ENCODE data around the gene FAM131A.

The FAM131A gene

DNA sequence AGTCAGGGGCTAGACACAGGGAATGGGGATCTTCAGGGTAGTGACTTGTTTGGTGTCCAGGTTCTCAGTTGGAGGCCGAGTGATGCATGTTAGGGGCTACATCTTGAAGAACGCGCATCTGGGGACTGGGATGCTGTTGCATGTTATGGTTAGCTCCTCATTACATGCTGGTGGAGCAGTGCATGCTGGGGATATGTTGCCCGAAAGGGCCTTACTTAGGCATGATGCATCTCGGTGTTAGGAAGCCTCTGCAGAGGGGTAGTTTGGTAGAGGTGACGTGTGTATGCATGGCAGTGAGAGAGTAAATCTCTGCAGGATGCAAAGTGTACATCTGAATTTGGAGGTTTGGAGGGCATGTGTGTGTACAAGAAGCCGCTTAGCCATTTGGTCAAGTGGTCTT, 20.6 kb upstream of the FAM131A start:
- no peak for DNase-seq (ENCODE audit: low spot score)

- no peak for DNase-seq (ENCODE audit: low spot score)
Measured at GRCh38 chr3:184317201-184317600, 20.2 kb upstream of the FAM131A start.

- no peak for DNase-seq (ENCODE audit: low spot score)
Measured at GRCh38 chr3:184320104-184320445, 17.3 kb upstream of the FAM131A start.

DNA sequence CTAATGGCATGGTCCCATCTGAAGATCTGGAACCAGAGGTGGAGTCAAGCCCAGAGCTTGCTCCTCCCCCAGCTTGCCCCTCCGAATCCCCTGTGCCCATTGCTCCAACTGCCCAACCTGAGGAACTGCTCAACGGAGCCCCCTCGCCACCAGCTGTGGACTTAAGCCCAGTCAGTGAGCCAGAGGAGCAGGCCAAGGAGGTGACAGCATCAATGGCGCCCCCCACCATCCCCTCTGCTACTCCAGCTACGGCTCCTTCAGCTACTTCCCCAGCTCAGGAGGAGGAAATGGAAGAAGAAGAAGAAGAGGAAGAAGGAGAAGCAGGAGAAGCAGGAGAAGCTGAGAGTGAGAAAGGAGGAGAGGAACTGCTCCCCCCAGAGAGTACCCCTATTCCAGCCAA, 15.7 kb upstream of the FAM131A start:
- no peak for DNase-seq (ENCODE audit: low spot score)

- DNase-seq (ENCODE audit: low spot score), result no peak
Measured at GRCh38 chr3:184322731-184323487, 14.5 kb upstream of the FAM131A start.

DNA sequence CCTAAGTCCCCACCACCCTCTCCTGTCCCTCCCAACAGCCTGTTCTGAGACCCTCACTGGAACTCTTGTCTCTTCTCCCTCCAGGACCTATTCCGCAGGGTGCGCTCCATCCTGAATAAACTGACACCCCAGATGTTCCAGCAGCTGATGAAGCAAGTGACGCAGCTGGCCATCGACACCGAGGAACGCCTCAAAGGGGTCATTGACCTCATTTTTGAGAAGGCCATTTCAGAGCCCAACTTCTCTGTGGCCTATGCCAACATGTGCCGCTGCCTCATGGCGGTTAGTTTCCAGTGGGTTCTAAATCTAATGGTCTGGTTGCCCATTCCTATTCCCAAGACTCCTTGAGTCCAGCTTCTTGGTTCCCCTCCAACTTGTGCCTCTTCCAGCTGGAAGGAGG, 13.7 kb upstream of the FAM131A start:
- no peak for DNase-seq (ENCODE audit: low spot score)

DNA sequence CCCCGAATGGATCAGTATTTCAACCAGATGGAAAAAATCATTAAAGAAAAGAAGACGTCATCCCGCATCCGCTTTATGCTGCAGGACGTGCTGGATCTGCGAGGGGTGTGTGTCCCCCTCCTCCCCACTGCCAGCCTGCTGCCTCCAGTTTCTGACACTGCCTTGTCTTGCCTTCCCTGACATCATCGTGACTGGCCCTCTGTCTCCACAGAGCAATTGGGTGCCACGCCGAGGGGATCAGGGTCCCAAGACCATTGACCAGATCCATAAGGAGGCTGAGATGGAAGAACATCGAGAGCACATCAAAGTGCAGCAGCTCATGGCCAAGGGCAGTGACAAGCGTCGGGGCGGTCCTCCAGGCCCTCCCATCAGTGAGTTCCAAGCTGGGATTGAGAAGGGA, 12.1 kb upstream of the FAM131A start:
- no peak for DNase-seq (ENCODE audit: low spot score)

DNA sequence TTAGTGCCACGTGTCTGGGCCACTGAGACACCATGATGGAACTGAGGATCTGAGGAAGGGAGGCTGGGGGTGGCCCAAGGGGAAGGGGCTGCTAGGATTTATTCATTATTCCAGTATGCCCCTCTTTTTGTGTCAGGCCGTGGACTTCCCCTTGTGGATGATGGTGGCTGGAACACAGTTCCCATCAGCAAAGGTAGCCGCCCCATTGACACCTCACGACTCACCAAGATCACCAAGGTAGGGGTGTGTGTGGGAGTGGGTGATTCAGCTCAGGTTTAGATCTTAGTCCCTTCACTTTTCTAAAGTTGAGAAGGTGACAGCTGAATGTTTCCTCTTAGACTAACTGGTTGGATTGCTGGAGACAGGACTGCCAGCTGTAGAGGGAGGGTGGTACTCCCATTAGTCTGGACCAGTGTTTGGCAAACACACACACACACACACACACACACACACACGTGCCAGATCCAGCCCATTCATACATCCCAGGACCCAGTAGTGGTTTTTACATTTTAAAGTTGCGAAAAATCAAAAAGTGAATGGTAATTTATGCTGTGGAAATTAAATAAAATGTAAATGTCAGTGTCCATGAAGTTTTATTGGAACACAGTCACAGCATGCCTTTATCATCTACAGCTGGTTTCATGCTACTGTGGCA, 11.6 kb upstream of the FAM131A start:
- no peak for DNase-seq (ENCODE audit: low spot score)

- no peak for DNase-seq (ENCODE audit: low spot score)
Measured at GRCh38 chr3:184327171-184327570, 10.2 kb upstream of the FAM131A start.

GRCh38 chr3:184328516-184328915, 8.9 kb upstream of the FAM131A start:
- no peak for DNase-seq (ENCODE audit: low spot score)

DNA sequence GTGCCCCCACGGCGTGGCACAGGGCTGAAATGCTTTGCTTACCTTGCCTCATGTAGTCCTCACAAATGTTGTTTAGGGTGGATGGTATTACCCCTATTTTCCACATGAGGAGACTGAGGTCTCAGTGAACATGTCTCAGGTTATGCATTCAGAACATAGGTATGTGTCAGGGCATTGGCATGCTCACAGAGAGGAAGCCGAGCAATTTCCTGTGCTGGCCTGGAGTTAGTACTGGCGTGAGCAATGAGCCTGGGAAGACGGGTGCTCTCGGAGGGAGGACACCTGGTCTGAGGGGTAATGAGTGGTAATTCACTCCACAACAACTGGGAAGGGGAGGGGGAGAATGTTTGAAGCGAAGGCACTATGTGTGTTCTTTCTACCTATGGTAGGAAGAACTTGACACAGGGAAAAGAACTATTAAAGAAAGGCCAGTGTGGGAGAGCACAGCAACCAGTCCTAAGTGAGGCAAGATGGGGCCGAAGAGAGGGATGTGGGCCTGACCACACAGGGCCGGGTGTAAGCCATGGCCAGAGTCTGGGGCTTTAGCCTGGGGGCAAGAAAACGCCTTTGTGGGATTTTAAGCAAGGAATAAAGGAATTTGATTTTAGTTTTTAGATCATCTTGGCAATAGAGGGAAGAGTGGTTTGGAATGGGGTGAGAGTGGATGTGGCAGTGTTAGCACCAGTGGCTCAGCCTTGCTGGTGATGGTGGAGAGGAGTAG, 4.9 kb upstream of the FAM131A start:
- DNase-seq (ENCODE audit: low spot score), result no peak

DNA sequence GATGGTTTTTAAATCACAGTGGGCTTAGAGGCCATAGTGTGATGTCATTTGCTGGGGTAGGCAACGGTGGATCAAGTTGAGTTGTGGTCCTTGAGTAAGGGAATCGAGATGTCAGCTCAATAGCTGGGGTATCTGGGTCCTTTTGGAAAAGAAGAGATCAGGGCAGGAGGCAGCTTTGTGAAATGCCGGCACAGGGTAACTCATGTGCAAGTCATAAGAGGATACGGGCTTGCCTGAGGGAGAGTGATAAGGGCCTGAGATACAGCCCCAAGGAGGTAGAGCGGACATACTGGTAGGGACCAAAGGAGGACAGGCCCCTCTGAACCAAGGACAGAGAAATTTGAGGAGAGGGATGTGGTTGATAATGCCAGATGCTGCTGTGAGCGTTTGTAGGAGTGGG, 4.2 kb upstream of the FAM131A start:
- DNase-seq (ENCODE audit: low spot score), result no peak

GRCh38 chr3:184333700-184334099, 3.7 kb upstream of the FAM131A start:
- no peak for DNase-seq (ENCODE audit: low spot score)

- DNase-seq (ENCODE audit: low spot score), result no peak
Measured at GRCh38 chr3:184334470-184335158, 2.8 kb upstream of the FAM131A start.

- DNase-seq (ENCODE audit: low spot score), result peak; percentile 52
Measured at GRCh38 chr3:184335291-184335660, 2.1 kb upstream of the FAM131A start.

DNA sequence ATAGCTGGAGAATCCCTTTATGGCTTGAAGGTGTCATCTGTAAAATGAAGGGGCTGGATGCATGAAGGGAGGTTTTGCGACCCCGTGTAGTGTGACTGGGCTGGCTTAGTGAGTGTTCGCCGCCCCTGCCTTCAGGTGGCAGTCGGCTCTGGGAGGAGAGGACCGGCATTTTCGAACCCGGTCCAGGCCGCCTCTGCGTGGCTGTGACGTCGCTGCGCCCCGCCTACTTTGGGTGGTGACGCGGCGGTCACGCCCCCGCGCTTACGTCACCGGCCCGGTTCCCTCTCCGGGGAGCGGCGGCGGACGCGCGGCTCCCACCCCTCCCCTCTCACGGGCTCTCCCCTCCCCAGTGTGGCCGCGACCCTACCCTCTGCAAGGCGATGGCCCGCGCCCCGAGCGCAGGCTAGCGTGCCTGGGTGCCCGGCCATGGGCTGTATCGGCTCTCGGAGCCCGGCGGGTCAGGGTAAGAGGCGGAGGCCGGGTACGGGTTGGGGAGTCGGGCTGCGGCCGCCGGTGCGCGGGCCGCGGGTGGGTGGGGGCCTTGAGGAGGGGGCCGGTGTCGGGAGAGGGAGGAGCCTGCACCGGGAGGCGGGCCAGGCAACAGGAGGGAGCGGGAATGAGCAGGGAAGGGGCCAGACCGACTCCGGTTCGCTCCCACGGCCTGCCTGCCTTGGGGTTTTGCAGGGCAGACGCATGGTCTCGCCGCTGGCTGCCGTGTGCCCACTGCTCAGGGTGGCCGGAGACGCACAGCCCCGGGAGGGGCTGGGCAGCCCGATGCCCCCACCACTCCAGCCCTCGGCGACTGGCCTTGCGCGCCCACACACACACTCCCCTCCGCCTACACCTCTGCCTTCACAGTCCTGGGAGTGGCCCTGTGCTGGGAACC, 1.5 kb upstream of the FAM131A start:
- peak; percentile 86 for DNase-seq (ENCODE audit: low spot score)

GRCh38 chr3:184336547-184337398, 627 bp upstream of the FAM131A start:
- peak; percentile 79 for DNase-seq (ENCODE audit: low spot score)

DNA sequence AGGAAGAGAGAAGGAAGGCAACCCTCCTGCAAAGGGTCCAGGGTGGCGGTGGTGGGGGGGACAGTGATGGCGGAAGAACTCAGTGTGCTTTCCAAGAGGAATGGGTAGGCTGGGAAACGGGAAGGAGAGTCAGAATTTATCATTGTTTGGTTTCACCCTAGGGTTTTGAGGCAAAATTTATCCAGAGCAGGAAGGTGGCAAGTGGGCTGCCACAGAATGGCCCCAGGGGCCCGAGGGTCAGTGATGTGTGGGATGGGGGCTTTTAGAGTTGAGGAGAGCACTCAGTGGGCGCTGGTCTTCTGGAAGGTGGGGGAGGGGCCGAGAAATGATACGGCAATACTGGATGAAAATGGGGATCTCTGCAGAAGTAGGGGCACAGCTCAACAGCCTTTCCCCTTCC, 581 bp downstream of the FAM131A start:
- no peak for DNase-seq (ENCODE audit: low spot score)

GRCh38 chr3:184338511-184338945, 1.1 kb downstream of the FAM131A start:
- no peak for DNase-seq (ENCODE audit: low spot score)

DNA sequence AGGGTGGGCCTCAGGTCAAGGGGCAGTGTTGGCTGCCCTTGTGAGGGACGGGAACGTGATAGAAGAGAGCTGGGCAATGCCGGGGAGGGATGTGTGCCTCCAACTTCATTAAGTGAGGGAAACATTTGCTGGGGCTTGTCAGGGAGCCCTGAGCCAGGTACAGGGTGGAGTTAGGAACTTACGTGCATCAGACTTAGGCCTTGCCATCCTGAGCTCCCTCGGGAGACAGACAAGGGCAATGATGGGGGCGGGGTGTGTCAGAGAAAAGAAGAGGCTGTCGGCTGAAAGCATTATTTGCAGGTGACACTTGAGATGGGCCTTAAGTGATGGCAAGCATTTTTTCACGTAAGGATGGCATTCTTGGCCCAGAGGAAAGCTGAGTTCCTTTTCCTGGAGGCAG, 1.6 kb downstream of the FAM131A start:
- DNase-seq (ENCODE audit: low spot score), result no peak

Measured in HuH-7 (cell line).